SK-N-MC (cell line): ENCODE results near the gene ERBB4.
A peak's percentile ranks its signal among the peaks of the same experiment; 100 is the strongest.

Experiments
- DNase-seq: peaks from one replicate; pipeline ENCODE4 v3.0.0-alpha.2; 2011; ENCODE audit warnings: low read depth, low spot score
- H3K27ac ChIP-seq: fragments of 200-600 bp; sonication (generic); 2 replicates; pipeline ENCODE4 v1.5.1; 2016; ENCODE audit warnings: mixed run types
- H3K36me3 ChIP-seq: fragments of 200-600 bp; sonication (generic); 2 replicates; pipeline ENCODE4 v1.6.1; 2017; ENCODE audit warnings: antibody characterized with exemption, low read length, mixed read lengths; ENCODE audit not compliant: insufficient read depth
- H3K4me3 ChIP-seq: fragments of 200-600 bp; sonication (generic); 2 replicates; pipeline ENCODE4 v1.5.1; 2016
- H3K9ac ChIP-seq: fragments of 200-600 bp; sonication (generic); 2 replicates; pipeline ENCODE4 v1.8.0; 2017; ENCODE audit warnings: mixed run types, mixed read lengths; ENCODE audit not compliant: insufficient read length
- H3K9me3 ChIP-seq: fragments of 200-600 bp; sonication (generic); 2 replicates; pipeline ENCODE4 v1.6.1; 2017; ENCODE audit warnings: low read depth, mild to moderate bottlenecking, antibody characterized with exemption, low read length, moderate library complexity, mixed read lengths
- EZH2 ChIP-seq: fragments of 200-600 bp; sonication (generic); IDR thresholded peaks from one replicate; pipeline ENCODE4 v1.6.1; 2017; ENCODE audit warnings: antibody characterized with exemption
- FOXP2 ChIP-seq: optimal IDR thresholded peaks from 2 replicates; pipeline ENCODE3; 2011; ENCODE audit warnings: mild to moderate bottlenecking, moderate library complexity; ENCODE audit not compliant: insufficient read depth; ENCODE audit errors: extremely low read length, control extremely low read depth
- POLR2AphosphoS5 ChIP-seq: IDR thresholded peaks from 2 replicates; pipeline ENCODE4 v1.6.1; 2012; ENCODE audit warnings: mild to moderate bottlenecking, low read depth, low read length, borderline replicate concordance

The ERBB4 gene

GRCh38 chr2:211833582-211834279 is 704.9 kb downstream of the ERBB4 start:
- Histone ChIP-seq H3K36me3 (no peaks in the 10 kb centered on the region), H3K9ac (no peak overlapping the region), H3K27ac (no peak overlapping the region), H3K9me3 (no peaks in the 10 kb centered on the region), H3K4me3 (no peak overlapping the region)
- no peak for TF ChIP-seq FOXP2
- TF ChIP-seq POLR2AphosphoS5 = no peak
- no peak for TF ChIP-seq EZH2
- DNase-seq = no peak

- Histone ChIP-seq H3K4me3 (no peak overlapping the region), H3K27ac (no peak overlapping the region), H3K9ac (no peak overlapping the region), H3K9me3 (no peaks in the 10 kb centered on the region), H3K36me3 (no peaks in the 10 kb centered on the region)
- DNase-seq = no peak
- TF ChIP-seq EZH2 = no peak
Observed at GRCh38 chr2:211829725-211830124, 708.9 kb downstream of the ERBB4 start.

GRCh38 chr2:211823886-211824479 is 714.6 kb downstream of the ERBB4 start:
- 0 out of 2 replicates have a peak overlapping the region, but pooled peaks have one; percentile 16 for H3K27ac ChIP-seq
- H3K4me3 ChIP-seq = no peak overlapping the region
- H3K36me3 ChIP-seq = no peaks in the 10 kb centered on the region
- no peak overlapping the region for H3K9ac ChIP-seq
- DNase-seq = no peak
- TF ChIP-seq EZH2 (no peak), FOXP2 (no peak)
- H3K9me3 ChIP-seq = no peaks in the 10 kb centered on the region; the same call in 1 of the 2 replicates

GRCh38 chr2:211822686-211823335 is 715.8 kb downstream of the ERBB4 start:
- no peak for DNase-seq
- Histone ChIP-seq H3K9ac (no peak overlapping the region), H3K36me3 (no peaks in the 10 kb centered on the region), H3K27ac (no peak overlapping the region), H3K9me3 (no peaks in the 10 kb centered on the region; the same call in 1 of the 2 replicates), H3K4me3 (no peak overlapping the region)
- TF ChIP-seq EZH2 (no peak), FOXP2 (no peak)

- no peaks in the 10 kb centered on the region for H3K9me3 ChIP-seq
- no peak overlapping the region for H3K9ac ChIP-seq
- DNase-seq = no peak
- TF ChIP-seq POLR2AphosphoS5 (no peak), EZH2 (no peak), FOXP2 (no peak)
- H3K27ac ChIP-seq = no peak overlapping the region
- H3K4me3 ChIP-seq = no peak overlapping the region
- no peaks in the 10 kb centered on the region for H3K36me3 ChIP-seq
Observed at GRCh38 chr2:211816754-211817153, 721.8 kb downstream of the ERBB4 start.

GRCh38 chr2:211812587-211812986 is 726.0 kb downstream of the ERBB4 start:
- Histone ChIP-seq H3K27ac (no peak overlapping the region), H3K9ac (no peak overlapping the region), H3K36me3 (no peaks in the 10 kb centered on the region), H3K9me3 (no peaks in the 10 kb centered on the region), H3K4me3 (no peak overlapping the region)
- TF ChIP-seq EZH2 (no peak), POLR2AphosphoS5 (no peak), FOXP2 (no peak)
- DNase-seq = no peak

- DNase-seq = no peak
- H3K27ac ChIP-seq = no peak overlapping the region
- no peak overlapping the region for H3K4me3 ChIP-seq
- no peaks in the 10 kb centered on the region for H3K9me3 ChIP-seq
- no peak overlapping the region for H3K9ac ChIP-seq
- H3K36me3 ChIP-seq = no peaks in the 10 kb centered on the region
- TF ChIP-seq EZH2 (no peak), FOXP2 (no peak), POLR2AphosphoS5 (no peak)
Observed at GRCh38 chr2:211802666-211803065, 735.9 kb downstream of the ERBB4 start.

- H3K27ac ChIP-seq = no peak overlapping the region
- no peak for TF ChIP-seq POLR2AphosphoS5
- no peak for TF ChIP-seq EZH2
- no peak for TF ChIP-seq FOXP2
- no peak overlapping the region for H3K4me3 ChIP-seq
- H3K9ac ChIP-seq = no peak overlapping the region
- H3K36me3 ChIP-seq = no peaks in the 10 kb centered on the region
- DNase-seq = no peak
- H3K9me3 ChIP-seq = no peaks in the 10 kb centered on the region
Observed at GRCh38 chr2:211800001-211800400, 738.6 kb downstream of the ERBB4 start.
